Measurements from ENCODE around the gene TFF1.

TFF1 gene

GRCh38 chr21:42315296-42315891 is 50.9 kb downstream of the TFF1 start, which contains the start of gene TFF3:
Gene TFF3 (minus strand): TSS chr21:42315409. CDS start chr21:42315374, 35 bp downstream.
- DNase-seq, result no peak

- DNase-seq, result no peak
Observed at GRCh38 chr21:42314616-42315295, 51.6 kb downstream of the TFF1 start.

- DNase-seq, result no peak
Observed at GRCh38 chr21:42313501-42313969, 52.8 kb downstream of the TFF1 start.

GRCh38 chr21:42312626-42313104 is 53.7 kb downstream of the TFF1 start:
- DNase-seq, result no peak

Data from stimulated activated naive CD4-positive, alpha-beta T cell (primary cell).